ENCODE results near the gene SMAD5.

DNA sequence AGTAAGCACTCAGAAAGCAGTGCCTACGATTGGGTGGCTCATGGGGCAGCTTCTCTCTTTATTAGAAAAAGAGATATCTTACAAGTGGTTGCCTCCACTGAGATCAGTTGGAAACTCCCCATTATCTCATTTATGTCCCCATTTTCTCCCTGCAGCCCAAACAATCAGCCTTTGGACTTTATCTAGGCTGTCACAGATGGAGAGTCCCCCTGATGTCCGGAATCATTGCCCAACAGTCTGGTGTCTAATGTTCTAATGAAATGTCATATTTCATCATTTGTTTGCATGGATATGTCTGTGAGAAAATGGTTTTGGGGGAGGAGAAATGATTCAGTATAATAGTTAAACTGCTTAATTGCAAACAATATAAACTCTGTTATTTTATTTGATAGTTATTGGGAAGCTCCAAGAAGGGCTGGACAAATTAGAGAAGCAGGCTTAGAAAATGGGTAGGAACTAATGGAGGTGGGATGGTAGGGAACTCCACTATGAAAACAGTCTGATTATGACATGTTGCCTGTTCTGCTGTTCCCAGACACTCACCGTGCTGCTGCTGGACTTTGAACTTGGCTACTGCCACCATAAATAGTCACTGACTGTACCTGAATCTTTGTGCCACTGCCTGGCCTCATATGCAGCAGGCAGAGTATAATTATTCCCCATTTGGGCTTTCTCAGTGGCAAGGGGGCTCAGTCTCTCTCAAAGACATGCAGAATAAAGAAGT lies 38.3 kb upstream of the SMAD5 start:
- TF ChIP-seq EZH2 (IDR thresholded peaks at IDR 0.05): no peak
- no peak for TF ChIP-seq SIN3A (IDR thresholded peaks at IDR 0.05; ENCODE audit: low read depth)
- TF ChIP-seq EZH2phosphoT487 (IDR thresholded peaks at IDR 0.05; ENCODE audit: borderline replicate concordance): no peak
- no peak for TF ChIP-seq POLR2AphosphoS5 (IDR thresholded peaks at IDR 0.05; ENCODE audit: low read depth, low read length)
- TF ChIP-seq, protein P1, sequence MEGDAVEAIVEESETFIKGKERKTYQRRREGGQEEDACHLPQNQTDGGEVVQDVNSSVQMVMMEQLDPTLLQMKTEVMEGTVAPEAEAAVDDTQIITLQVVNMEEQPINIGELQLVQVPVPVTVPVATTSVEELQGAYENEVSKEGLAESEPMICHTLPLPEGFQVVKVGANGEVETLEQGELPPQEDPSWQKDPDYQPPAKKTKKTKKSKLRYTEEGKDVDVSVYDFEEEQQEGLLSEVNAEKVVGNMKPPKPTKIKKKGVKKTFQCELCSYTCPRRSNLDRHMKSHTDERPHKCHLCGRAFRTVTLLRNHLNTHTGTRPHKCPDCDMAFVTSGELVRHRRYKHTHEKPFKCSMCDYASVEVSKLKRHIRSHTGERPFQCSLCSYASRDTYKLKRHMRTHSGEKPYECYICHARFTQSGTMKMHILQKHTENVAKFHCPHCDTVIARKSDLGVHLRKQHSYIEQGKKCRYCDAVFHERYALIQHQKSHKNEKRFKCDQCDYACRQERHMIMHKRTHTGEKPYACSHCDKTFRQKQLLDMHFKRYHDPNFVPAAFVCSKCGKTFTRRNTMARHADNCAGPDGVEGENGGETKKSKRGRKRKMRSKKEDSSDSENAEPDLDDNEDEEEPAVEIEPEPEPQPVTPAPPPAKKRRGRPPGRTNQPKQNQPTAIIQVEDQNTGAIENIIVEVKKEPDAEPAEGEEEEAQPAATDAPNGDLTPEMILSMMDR (IDR thresholded peaks at IDR 0.05 in 2 of 3, conservative IDR thresholded peaks at IDR 0.05 in 1 of 3; ENCODE audit: borderline replicate concordance in 1 of 3, insufficient read depth in 1 of 3, low read depth in 2 of 3, low read length in 2 of 3): no peak
- no peak for TF ChIP-seq SRF (IDR thresholded peaks at IDR 0.05; ENCODE audit: low read depth)
- TF ChIP-seq, protein P2, sequence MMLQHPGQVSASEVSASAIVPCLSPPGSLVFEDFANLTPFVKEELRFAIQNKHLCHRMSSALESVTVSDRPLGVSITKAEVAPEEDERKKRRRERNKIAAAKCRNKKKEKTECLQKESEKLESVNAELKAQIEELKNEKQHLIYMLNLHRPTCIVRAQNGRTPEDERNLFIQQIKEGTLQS (IDR thresholded peaks at IDR 0.05): no peak
